ENCODE measurements around the gene MTMR3. TPM values are rescaled to one million over a fixed set of nuclear protein-coding genes. Genes with fewer than 3 reads are reported as not detected.

The MTMR3 gene
- total and polyA plus RNA-seq, 2 of the 8 experiments (the other 6 are each of a cell fraction or from before 2014, with no cell fraction given) = 16.9 to 18.5 TPM

GRCh38 chr22:30044369-30044768, 161.4 kb downstream of the MTMR3 start:
- POLR2A ChIA-PET (ENCODE audit: partially characterized antibody) = interaction anchor here (0.5 to 1.2 kb wide), 2 partner anchors 11 to 162 kb away, joined by 3 read pairs; no protein-coding TSS in a partner anchor
- no peaks in the 10 kb centered on the region for H3K4me1 ChIP-seq (replicated peaks in 1 of 4; ENCODE audit: control insufficient read depth in 3 of 4, insufficient read depth in 4 of 4, low read length in 3 of 4)
- CTCF ChIA-PET (ENCODE audit: partially characterized antibody) = interaction anchor here (1.0 kb wide), 1 partner anchor 10 kb away, joined by 3 read pairs; no protein-coding TSS in a partner anchor
- TF ChIP-seq PHF8 (conservative IDR thresholded peaks at IDR 0.05; ENCODE audit: low read depth, low read length) (no peak), SIX5 (IDR thresholded peaks at IDR 0.05; ENCODE audit: low read depth, low read length) (no peak), CREB1 (IDR thresholded peaks at IDR 0.05) (no peak), RAD21 (IDR thresholded peaks at IDR 0.05 in 1 of 2, conservative IDR thresholded peaks at IDR 0.05 in 1 of 2; ENCODE audit: low read depth in 2 of 2, low read length in 2 of 2) (no peak), MAFK (IDR thresholded peaks at IDR 0.05; ENCODE audit: low read depth, low read length) (no peak), JUN (IDR thresholded peaks at IDR 0.05; ENCODE audit: low read depth, low read length) (no peak), TCF12 (IDR thresholded peaks at IDR 0.05; ENCODE audit: low read depth, low read length) (no peak), SUZ12 (IDR thresholded peaks at IDR 0.05; ENCODE audit: low read length) (no peak), CTCF (IDR thresholded peaks at IDR 0.05; ENCODE audit: control extremely low read depth in 1 of 3, insufficient read depth in 1 of 3, low read depth in 1 of 3, low read length in 3 of 3) (no peak)
- TF ChIP-seq, protein P1, sequence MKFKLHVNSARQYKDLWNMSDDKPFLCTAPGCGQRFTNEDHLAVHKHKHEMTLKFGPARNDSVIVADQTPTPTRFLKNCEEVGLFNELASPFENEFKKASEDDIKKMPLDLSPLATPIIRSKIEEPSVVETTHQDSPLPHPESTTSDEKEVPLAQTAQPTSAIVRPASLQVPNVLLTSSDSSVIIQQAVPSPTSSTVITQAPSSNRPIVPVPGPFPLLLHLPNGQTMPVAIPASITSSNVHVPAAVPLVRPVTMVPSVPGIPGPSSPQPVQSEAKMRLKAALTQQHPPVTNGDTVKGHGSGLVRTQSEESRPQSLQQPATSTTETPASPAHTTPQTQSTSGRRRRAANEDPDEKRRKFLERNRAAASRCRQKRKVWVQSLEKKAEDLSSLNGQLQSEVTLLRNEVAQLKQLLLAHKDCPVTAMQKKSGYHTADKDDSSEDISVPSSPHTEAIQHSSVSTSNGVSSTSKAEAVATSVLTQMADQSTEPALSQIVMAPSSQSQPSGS (IDR thresholded peaks at IDR 0.05; ENCODE audit: low read length) = no peak

More at GRCh38 chr22:30044369-30044768, 161.4 kb downstream of the MTMR3 start:
- Histone ChIP-seq H3K23me2 (ENCODE audit: low read depth, low read length) (no peaks in the 10 kb centered on the region), H3K27ac (ENCODE audit: low read depth, low read length) (no peak overlapping the region), H3K14ac (ENCODE audit: insufficient read length) (no peak overlapping the region), H4K5ac (ENCODE audit: insufficient read length, low read depth, low read length) (no peak overlapping the region), H3K18ac (ENCODE audit: extremely low read depth, low read length) (no peak overlapping the region), H2BK5ac (ENCODE audit: low read depth, low read length) (no peak overlapping the region), H2BK15ac (ENCODE audit: low read length) (no peak overlapping the region), H4K91ac (replicated peaks; ENCODE audit: insufficient read length, low read length) (no peak overlapping the region), H3K79me1 (ENCODE audit: low read depth, low read length) (no peaks in the 10 kb centered on the region), H3K9ac (replicated peaks in 1 of 4; ENCODE audit: extremely low read depth in 1 of 4, low read depth in 3 of 4, low read length in 3 of 4) (no peak overlapping the region), H3K23ac (ENCODE audit: insufficient read length) (no peak overlapping the region), H2AK5ac (ENCODE audit: low read depth, low read length) (no peak overlapping the region), H3K79me2 (ENCODE audit: control insufficient read depth in 1 of 2, insufficient read depth in 2 of 2, low read length in 2 of 2) (no peaks in the 10 kb centered on the region), H2BK20ac (ENCODE audit: low read length) (no peak overlapping the region), H2BK120ac (replicated peaks; ENCODE audit: low read depth, low read length) (no peak overlapping the region), H3K4ac (replicated peaks; ENCODE audit: insufficient read length, low read depth, low read length) (no peak overlapping the region), H2BK12ac (ENCODE audit: low read depth, low read length) (no peak overlapping the region), H3K4me3 (ENCODE audit: extremely low read depth in 1 of 4, insufficient read depth in 2 of 4, low read depth in 3 of 4, low read length in 4 of 4) (no peak overlapping the region), H4K8ac (ENCODE audit: extremely low read depth, insufficient read depth, low read length) (no peak overlapping the region), H3K9me3 (ENCODE audit: insufficient read depth in 2 of 2, low read depth in 1 of 2, low read length in 1 of 2) (no peaks in the 10 kb centered on the region), H3K27me3 (replicated peaks in 1 of 4; ENCODE audit: control insufficient read depth in 3 of 4, extremely low read depth in 1 of 4, insufficient read depth in 3 of 4, low read length in 3 of 4) (no peaks in the 10 kb centered on the region), H3K4me2 (ENCODE audit: insufficient read depth in 1 of 2, low read depth in 2 of 2, low read length in 2 of 2) (no peak overlapping the region), H3K36me3 (ENCODE audit: control insufficient read depth in 2 of 4, insufficient read depth in 4 of 4, low read length in 3 of 4) (no peaks in the 10 kb centered on the region), H2AFZ (ENCODE audit: low read length) (no peak overlapping the region), H3K56ac (replicated peaks; ENCODE audit: insufficient read length, low read depth, low read length) (no peak overlapping the region), H4K20me1 (replicated peaks in 1 of 2; ENCODE audit: control insufficient read depth in 1 of 2, insufficient read depth in 2 of 2, low read length in 2 of 2) (no peaks in the 10 kb centered on the region)
- no peak for FAIRE-seq
- 87% methylated on average over 3 of the region's 3 CpGs; no CpG with 5 or more reads in 1 of the 2 experiments for WGBS, 2 experiments (ENCODE audit: extremely low coverage in 1 of 2, insufficient coverage in 1 of 2, insufficient read length in 1 of 2, insufficient replicate concordance in 2 of 2, low coverage in 1 of 2, low lambda C conversion rate in 2 of 2, missing lambda C conversion rate in 1 of 2)
- DNase-seq (ENCODE audit: low read depth in 1 of 2, low spot score in 2 of 2) = no peak
